ENCODE data around the gene NRGN.

NRGN gene

GRCh38 chr11:124778281-124778680, 38.5 kb downstream of the NRGN start:
- H3K4me3 ChIP-seq (ENCODE audit: low read depth, low read length): no peak overlapping the region

- H3K4me3 ChIP-seq (ENCODE audit: low read depth, low read length): no peak overlapping the region
These were observed 39.8 kb downstream of the NRGN start for GRCh38 chr11:124779568-124779967.

- no peak overlapping the region for H3K4me3 ChIP-seq (ENCODE audit: low read depth, low read length)
These were observed 43.3 kb downstream of the NRGN start for GRCh38 chr11:124783002-124783401.

- H3K4me3 ChIP-seq (ENCODE audit: low read depth, low read length): no peak overlapping the region
These were observed 44.3 kb downstream of the NRGN start for GRCh38 chr11:124784051-124784450.

- no peak overlapping the region for H3K4me3 ChIP-seq (ENCODE audit: low read depth, low read length)
These were observed 48.8 kb downstream of the NRGN start for GRCh38 chr11:124788521-124788920.

GRCh38 chr11:124791626-124792341, 52.0 kb downstream of the NRGN start:
- no peak overlapping the region for H3K4me3 ChIP-seq (ENCODE audit: low read depth, low read length)

GRCh38 chr11:124793466-124794278, 53.9 kb downstream of the NRGN start:
- no peak overlapping the region for H3K4me3 ChIP-seq (ENCODE audit: low read depth, low read length)

- no peak overlapping the region for H3K4me3 ChIP-seq (ENCODE audit: low read depth, low read length)
These were observed 56.6 kb downstream of the NRGN start for GRCh38 chr11:124796312-124796711.

Data from iPS-11a (cell line).